GM12872 (cell line): ENCODE measurements around the gene ZP1.

Source experiments
- CTCF ChIP-seq: IDR thresholded peaks from 3 replicates; pipeline ENCODE4 v1.5.1; 2011; ENCODE audit warnings: low read depth, mild to moderate bottlenecking, low read length, moderate library complexity; ENCODE audit not compliant: insufficient read depth

Gene ZP1

GRCh38 chr11:60854140-60854846 lies 13.0 kb upstream of the ZP1 start:
- no peak for TF ChIP-seq CTCF

GRCh38 chr11:60854847-60855725 lies 12.3 kb upstream of the ZP1 start:
- TF ChIP-seq CTCF = no peak

- no peak for TF ChIP-seq CTCF
Measured at GRCh38 chr11:60855726-60856633, 11.4 kb upstream of the ZP1 start, which contains the start of gene PTGDR2. PTGDR2 (minus strand) TSS chr11:60855950; CDS start chr11:60853722, 2,228 bp downstream.

GRCh38 chr11:60857378-60858232 lies 9.7 kb upstream of the ZP1 start:
- TF ChIP-seq CTCF = no peak

GRCh38 chr11:60858236-60858635 lies 9.1 kb upstream of the ZP1 start:
- no peak for TF ChIP-seq CTCF

GRCh38 chr11:60858731-60859464 lies 8.4 kb upstream of the ZP1 start:
- no peak for TF ChIP-seq CTCF
